HepG2 (cell line): Measurements from ENCODE around the gene ACADSB. TPM values are rescaled to one million over a fixed set of nuclear protein-coding genes. Genes with fewer than 3 reads are reported as not detected.

Experiments
- ATAC-seq: fragments of 200-7000 bp; cut with Tn5 transposase; 3 replicates; pipeline ENCODE4 v1.9.1; 2020; ENCODE audit warnings: mild to moderate bottlenecking, moderate library complexity
- BruUV-seq: library from RNA; stranded (reverse); fragments of 400-500 nt; replicated peaks from 2 replicates; lab custom pipeline; 2021; lab: Mats Ljungman, UMichigan
- CTCF ChIA-PET: fragments of 300-600 bp; formaldehyde crosslinking; extraction: SDS; loops from one replicate; lab custom pipeline; 2021; ENCODE audit warnings: low total read pairs, inconsistent platforms, low intra/inter-chr PET ratio; lab: Yijun Ruan, JAX
- POLR2A ChIA-PET: fragments of 350-600 bp; sonication (Branson Sonifier 250); formaldehyde crosslinking; loops from one replicate; lab custom pipeline; 2020; ENCODE audit warnings: antibody characterized with exemption, inconsistent platforms; lab: Yijun Ruan, JAX
- DNase-seq: peaks from one replicate; pipeline ENCODE4 v3.0.0-alpha.2; 2015; ENCODE audit warnings: low spot score
- FAIRE-seq: peaks from 3 replicates; lab custom pipeline; 2011; peaks lifted over from hg19 to GRCh38; lab: Jason Lieb, UNC
- H2AFZ ChIP-seq: one replicate; pipeline ENCODE4 v1.6.1; 2011; ENCODE audit warnings: low read length, inconsistent platforms
- H3K27ac ChIP-seq: fragments of 300-600 bp; 3 replicates; pipeline ENCODE4 v1.8.0; 2011; ENCODE audit warnings: mixed run types, mild to moderate bottlenecking, mixed read lengths, low read length, inconsistent platforms; ENCODE audit not compliant: insufficient read depth; ENCODE audit errors: extremely low read length
- H3K27me3 ChIP-seq, 2 experiments: fragments of 200-600 bp in 1 of 2; 2 replicates in 1 of 2; 3 replicates in 1 of 2; pipeline versions ENCODE4 v1.6.0 to v1.8.0; 2011; ENCODE audit warnings: low read length in 2 of 2, mild to moderate bottlenecking in 2 of 2, moderate library complexity in 2 of 2, inconsistent platforms in 1 of 2; ENCODE audit not compliant: insufficient read depth in 2 of 2, control insufficient read depth in 1 of 2
- H3K36me3 ChIP-seq, 2 experiments: fragments of 200-600 bp in 1 of 2; replicated peaks in 1 of 2; 2 replicates in 1 of 2; 3 replicates in 1 of 2; pipeline versions ENCODE4 v1.5.1 to v1.8.0; 2011; ENCODE audit warnings: low read length in 2 of 2, inconsistent platforms in 1 of 2; ENCODE audit not compliant: insufficient read depth in 2 of 2, control insufficient read depth in 1 of 2
- H3K4me1 ChIP-seq: 2 replicates; pipeline ENCODE4 v1.5.1; 2012; ENCODE audit warnings: low read length, inconsistent platforms; ENCODE audit not compliant: insufficient read depth
- H3K4me2 ChIP-seq: 2 replicates; pipeline ENCODE4 v1.6.0; 2011; ENCODE audit warnings: low read depth, low read length, inconsistent platforms
- H3K4me3 ChIP-seq, 3 experiments: fragments of 200-600 bp in 1 of 3; sonication (generic), shearing (Covaris generic) in 1 of 3; replicated peaks in 1 of 3; 2 replicates each; pipeline ENCODE4 v1.5.1; 2011 to 2016; ENCODE audit warnings: low read length in 3 of 3, inconsistent platforms in 2 of 3, low read depth in 2 of 3, mild to moderate bottlenecking in 2 of 3, control low read depth in 1 of 3, mixed read lengths in 1 of 3; ENCODE audit not compliant: insufficient read depth in 1 of 3
- H3K79me2 ChIP-seq: one replicate; pipeline ENCODE4 v1.6.1; 2011; ENCODE audit warnings: low read length, inconsistent platforms; ENCODE audit not compliant: insufficient read depth
- H3K9ac ChIP-seq: 2 replicates; pipeline ENCODE4 v1.6.0; 2011; ENCODE audit warnings: mild to moderate bottlenecking, low read depth, low read length, inconsistent platforms; ENCODE audit not compliant: insufficient read depth
- H3K9me3 ChIP-seq: 2 replicates; pipeline ENCODE4 v1.5.1; 2012; ENCODE audit warnings: mild to moderate bottlenecking, low read length
- H4K20me1 ChIP-seq: 2 replicates; pipeline ENCODE4 v1.6.0; 2011; ENCODE audit warnings: inconsistent platforms, mild to moderate bottlenecking, low read length, moderate library complexity; ENCODE audit not compliant: insufficient read depth
- AKAP8 ChIP-seq: sonication (generic); formaldehyde crosslinking; IDR thresholded peaks from 2 replicates; pipeline ENCODE4 v1.5.1; 2020; ENCODE audit warnings: mild to moderate bottlenecking, missing genetic modification reagents
- BCL6 ChIP-seq: IDR thresholded peaks from 2 replicates; pipeline ENCODE4 v1.6.1; 2016; ENCODE audit warnings: missing genetic modification reagents, missing compliant biosample characterization
- CBX5 ChIP-seq: sonication (generic); formaldehyde crosslinking; IDR thresholded peaks from 2 replicates; pipeline ENCODE4 v1.4.0; 2020; ENCODE audit warnings: missing genetic modification reagents, borderline replicate concordance
- FOXK2 ChIP-seq: fragments of 450-650 bp; IDR thresholded peaks from 2 replicates; pipeline ENCODE4 v1.6.1; 2016
- GMEB1 ChIP-seq: sonication (generic); formaldehyde crosslinking; IDR thresholded peaks from 2 replicates; pipeline ENCODE4 v1.5.1; 2020; ENCODE audit warnings: missing genetic modification reagents, mild to moderate bottlenecking, borderline replicate concordance
- IKZF4 ChIP-seq: sonication (generic); formaldehyde crosslinking; IDR thresholded peaks from 2 replicates; pipeline ENCODE4 v1.5.1; 2020; ENCODE audit warnings: borderline replicate concordance, mild to moderate bottlenecking, low read depth, missing genetic modification reagents; ENCODE audit errors: not compliant biosample characterization
- MEIS2 ChIP-seq: sonication (generic); formaldehyde crosslinking; IDR thresholded peaks from 2 replicates; pipeline ENCODE4 v1.9.0; 2021; ENCODE audit warnings: mild to moderate bottlenecking, missing genetic modification reagents
- MLX ChIP-seq: IDR thresholded peaks from 2 replicates; pipeline ENCODE4 v1.6.1; 2016
- MNT ChIP-seq: fragments of 450-650 bp; IDR thresholded peaks from 2 replicates; pipeline ENCODE4 v1.6.1; 2016
- MXI1 ChIP-seq: IDR thresholded peaks from 3 replicates; pipeline ENCODE4 v1.6.1; 2012; ENCODE audit warnings: low read depth, low read length, inconsistent platforms, borderline replicate concordance
- SOX6 ChIP-seq, 2 experiments: fragments of 450-650 bp in 1 of 2; sonication (generic) in 1 of 2; formaldehyde crosslinking in 1 of 2; IDR thresholded peaks; 2 replicates each; pipeline versions ENCODE4 v1.4.0 to v1.6.1; 2017 to 2020; ENCODE audit warnings: antibody characterized with exemption in 1 of 2, mild to moderate bottlenecking in 1 of 2, missing genetic modification reagents in 1 of 2
- SRF ChIP-seq: IDR thresholded peaks from 2 replicates; pipeline ENCODE4 v1.6.1; 2011; ENCODE audit warnings: mild to moderate bottlenecking, low read depth, low read length, moderate library complexity
- TCF12 ChIP-seq, 2 experiments: fragments of 450-650 bp in 1 of 2; sonication (generic) in 1 of 2; formaldehyde crosslinking in 1 of 2; IDR thresholded peaks; 2 replicates each; pipeline versions ENCODE4 v1.6.1 to v1.8.0; 2017 to 2022; ENCODE audit warnings: antibody characterized with exemption in 1 of 2, mild to moderate bottlenecking in 1 of 2, missing genetic modification reagents in 1 of 2, moderate library complexity in 1 of 2
- TOPORS ChIP-seq: sonication (generic); formaldehyde crosslinking; IDR thresholded peaks from 2 replicates; pipeline ENCODE4 v1.8.0; 2023; ENCODE audit warnings: mild to moderate bottlenecking, missing genetic modification reagents
- ZBTB21 ChIP-seq: sonication (generic); formaldehyde crosslinking; IDR thresholded peaks from 2 replicates; pipeline ENCODE4 v1.4.0; 2020; ENCODE audit warnings: missing genetic modification reagents
- ZNF207 ChIP-seq: fragments of 450-650 bp; IDR thresholded peaks from 2 replicates; pipeline ENCODE4 v1.6.1; 2016; ENCODE audit warnings: antibody characterized with exemption, borderline replicate concordance
- ZNF225 ChIP-seq: sonication (generic); formaldehyde crosslinking; IDR thresholded peaks from 2 replicates; pipeline ENCODE4 v1.4.0; 2020; ENCODE audit warnings: mild to moderate bottlenecking, missing genetic modification reagents
- ZNF30 ChIP-seq: sonication (generic); formaldehyde crosslinking; IDR thresholded peaks from 2 replicates; pipeline ENCODE4 v1.5.0; 2020; ENCODE audit warnings: mild to moderate bottlenecking, missing genetic modification reagents
- ZNF616 ChIP-seq: sonication (generic); formaldehyde crosslinking; IDR thresholded peaks from 2 replicates; pipeline ENCODE4 v1.5.0; 2020; ENCODE audit warnings: low read depth, mild to moderate bottlenecking, missing genetic modification reagents
- ZNF816 ChIP-seq: sonication (generic); formaldehyde crosslinking; IDR thresholded peaks from 2 replicates; pipeline ENCODE4 v1.8.0; 2022; ENCODE audit warnings: missing genetic modification reagents, mild to moderate bottlenecking, borderline replicate concordance
- ZNF883 ChIP-seq: sonication (generic); formaldehyde crosslinking; IDR thresholded peaks from 2 replicates; pipeline ENCODE4 v1.5.1; 2020; ENCODE audit warnings: mild to moderate bottlenecking, missing genetic modification reagents; ENCODE audit errors: not compliant biosample characterization
- WGBS: methylation state at CpG from one replicate; pipeline ENCODE4 v1.1.6; 2017; ENCODE audit warnings: low lambda C conversion rate; 5-methylcytosine and 5-hydroxymethylcytosine counted together
- in situ Hi-C: cut with HindIII; loops from 2 replicates; pipeline ENCODE4 v1.10.0; 2017; ENCODE audit warnings: low pct_unique_long_range_greater_than_20kb; ENCODE audit not compliant: extremely low pct_ligation_motif_present
- intact Hi-C: fragments of 100-400 bp; cut with micrococcal nuclease; formaldehyde crosslinking; loops from one replicate; pipeline ENCODE4 v1.10.0; 2022; ENCODE audit not compliant: unreplicated experiment
- polyA plus RNA-seq, 8 experiments: library from polyadenylated mRNA; depleted of rRNA in 3 of 8; stranded (reverse) in 7 of 8; unstranded in 1 of 8; fragments of >200 nt; fragmentation: Illumina TruSeq in 4 of 8; extraction: Trizol in 4 of 8; gene quantifications; 2 replicates each; pipeline versions ENCODE4 v1.2.1 to v1.2.3, GENCODE V29; 2011 to 2016; ENCODE audit warnings: low read depth in 4 of 8, missing spikeins in 1 of 8, mixed read lengths in 1 of 8; ENCODE audit not compliant: insufficient read depth in 1 of 8
- total RNA-seq, 5 experiments: library from RNA; depleted of rRNA; stranded (reverse); fragments of >200 nt; fragmentation: Illumina TruSeq; extraction: Trizol; gene quantifications; 2 replicates each; pipeline ENCODE4 v1.2.3, GENCODE V29; 2016; ENCODE audit warnings: low read depth in 1 of 5

Gene ACADSB
- total and polyA plus RNA-seq, 2 of the 13 experiments (the other 11 are each of a cell fraction or from before 2014, with no cell fraction given): 80.0 to 87.6 TPM

- peak overlapping the region; percentile 28 for H3K27ac ChIP-seq
- H3K36me3 ChIP-seq: peaks cover 17 to 55% of the 10 kb centered on the region in 2 experiments
- no peak overlapping the region for H3K4me2 ChIP-seq
- DNase-seq: peak; percentile 29
- no peak for FAIRE-seq
- H4K20me1 ChIP-seq: no peaks in the 10 kb centered on the region
- 77% methylated on average over 18 of the region's 18 CpGs for WGBS
- no peaks in the 10 kb centered on the region for H3K9me3 ChIP-seq
- intact Hi-C loops (no loop called here), in situ Hi-C loops (no loop called here)
- no peak overlapping the region for H3K4me3 ChIP-seq
- H3K9ac ChIP-seq: no peak overlapping the region
- ATAC-seq: peak; percentile 58
- no peaks in the 10 kb centered on the region for H3K79me2 ChIP-seq
- H2AFZ ChIP-seq: no peak overlapping the region
- BruUV-seq: no TSS peak
- H3K27me3 ChIP-seq: no peaks in the 10 kb centered on the region
- peaks cover 18% of the 10 kb centered on the region for H3K4me1 ChIP-seq
- POLR2A ChIA-PET: interaction anchor here (1.1 kb wide), 1 partner anchor 31 kb away, joined by 4 read pairs; no protein-coding TSS in a partner anchor
- CTCF ChIA-PET: no interaction called here
- TF ChIP-seq ZNF816: no peak
- no peak for TF ChIP-seq ZNF616 (CRISPR knock-in tag)
- TF ChIP-seq MLX (CRISPR knock-in tag): no peak
- TF ChIP-seq ZNF30 (CRISPR knock-in tag): no peak
- TF ChIP-seq FOXK2: no peak
- no peak for TF ChIP-seq ZNF225 (CRISPR knock-in tag)
- no peak for TF ChIP-seq TCF12 (IDR thresholded peaks at IDR 0.05)
- TF ChIP-seq TCF12 (CRISPR knock-in tag; IDR thresholded peaks at IDR 0.05): no peak
- peak; percentile 45; the same call in 1 of the 2 replicates for TF ChIP-seq BCL6 (CRISPR knock-in tag)
- TF ChIP-seq CBX5: no peak
- no peak for TF ChIP-seq SRF
- TF ChIP-seq MNT: peak; percentile 70
- no peak for TF ChIP-seq ZNF883 (CRISPR knock-in tag)
- no peak for TF ChIP-seq AKAP8
- TF ChIP-seq TOPORS (CRISPR knock-in tag): no peak
- no peak for TF ChIP-seq ZNF207
- peak; percentile 58; the same call in 1 of the 3 replicates for TF ChIP-seq MXI1
- no peak for TF ChIP-seq SOX6 (IDR thresholded peaks at IDR 0.05)
- TF ChIP-seq SOX6 (CRISPR knock-in tag; IDR thresholded peaks at IDR 0.05): no peak; the same call in 1 of the 2 replicates
- no peak for TF ChIP-seq MEIS2 (CRISPR knock-in tag)
- TF ChIP-seq ZBTB21 (CRISPR knock-in tag): no peak
- no peak for TF ChIP-seq IKZF4
- TF ChIP-seq GMEB1 (CRISPR knock-in tag): no peak
These were observed 30.2 kb downstream of the ACADSB start for GRCh38 chr10:123038782-123039631.
